ENCODE data around the gene IL1A. TPM values are rescaled to one million over a fixed set of nuclear protein-coding genes. Genes with fewer than 3 reads are reported as not detected.

The IL1A gene
- total and polyA plus RNA-seq, 10 of the 15 experiments (the other 5 are each of a cell fraction or from before 2014, with no cell fraction given) = 0.10 to 8.7 (median 6.9) TPM

GRCh38 chr2:112755444-112755843 is 28.8 kb downstream of the IL1A start:
- H3K9me3 ChIP-seq (replicated peaks; ENCODE audit: control insufficient read depth, insufficient read depth, low read length) = no peaks in the 10 kb centered on the region
- DNase-seq (ENCODE audit: low read depth, low spot score) (no peak), ATAC-seq (no peak), FAIRE-seq (no peak)
- no peak for TF ChIP-seq RELB (IDR thresholded peaks at IDR 0.05; ENCODE audit: low read depth)
- no TSS peak for BruUV-seq (replicated peaks)
- H3K79me2 ChIP-seq (ENCODE audit: control insufficient read depth, insufficient read depth, low read length) = no peaks in the 10 kb centered on the region; the same call in none of the 2 replicates
- CTCF ChIA-PET = interaction anchor here (0.7 to 17.7 kb wide), 5 partner anchors 66 to 187 kb away, joined by 3 to 496 read pairs (median 5); no protein-coding TSS in a partner anchor
- H3K36me3 ChIP-seq (ENCODE audit: control insufficient read depth in 2 of 2, insufficient read depth in 2 of 2, low read length in 1 of 2) = peaks cover 4 to 26% of the 10 kb centered on the region in 2 experiments
- no peaks in the 10 kb centered on the region for H3K27me3 ChIP-seq (replicated peaks in 1 of 2; ENCODE audit: control insufficient read depth in 2 of 2, insufficient read depth in 2 of 2, low read length in 1 of 2)
- intact Hi-C loops (cut with micrococcal nuclease; ENCODE audit: unreplicated experiment) = no loop called here
- SMC1A ChIA-PET (ENCODE audit: uncharacterized antibody, unreplicated experiment) = interaction anchor here (1.3 to 10.4 kb wide), 4 partner anchors 9 to 187 kb away, joined by 5 to 362 read pairs (median 21); partner anchors contain the start of gene CKAP2L
- no peak overlapping the region for H2AFZ ChIP-seq (ENCODE audit: control insufficient read depth, low read depth, low read length)
- 69% methylated on average over 4 of the region's 4 CpGs for WGBS (ENCODE audit: insufficient coverage, insufficient replicate concordance, low lambda C conversion rate, missing lambda C conversion rate)
- H4K20me1 ChIP-seq (ENCODE audit: control insufficient read depth, insufficient read depth) = no peaks in the 10 kb centered on the region
- POLR2A ChIA-PET = interaction anchor here (0.6 to 1.5 kb wide), 5 partner anchors 27 to 851 kb away, joined by 3 to 4 read pairs (median 3); no protein-coding TSS in a partner anchor
- H3K27ac ChIP-seq (ENCODE audit: control insufficient read depth, insufficient read depth) = no peak overlapping the region
- H3K9ac ChIP-seq (ENCODE audit: control insufficient read depth, insufficient read depth, low read length) = no peak overlapping the region
- no peaks in the 10 kb centered on the region for H3K4me1 ChIP-seq (ENCODE audit: control insufficient read depth, insufficient read depth, low read length)
- no peak overlapping the region for H3K4me3 ChIP-seq
- no peak overlapping the region for H3K4me2 ChIP-seq (ENCODE audit: control insufficient read depth, insufficient read depth)
- in situ Hi-C loops (cut with MboI) = no loop called here
- RAD21 ChIA-PET (ENCODE audit: unreplicated experiment) = interaction anchor here (0.7 to 10.0 kb wide), 6 partner anchors 26 to 186 kb away, joined by 3 to 281 read pairs (median 4); no protein-coding TSS in a partner anchor

- Histone ChIP-seq H3K79me2 (ENCODE audit: control insufficient read depth, insufficient read depth, low read length) (peaks cover 3% of the 10 kb centered on the region), H3K27me3 (replicated peaks in 1 of 2; ENCODE audit: control insufficient read depth in 2 of 2, insufficient read depth in 2 of 2, low read length in 1 of 2) (no peaks in the 10 kb centered on the region), H3K9ac (ENCODE audit: control insufficient read depth, insufficient read depth, low read length) (no peak overlapping the region), H3K27ac (ENCODE audit: control insufficient read depth, insufficient read depth) (no peak overlapping the region), H3K36me3 (ENCODE audit: control insufficient read depth in 2 of 2, insufficient read depth in 2 of 2, low read length in 1 of 2) (peaks cover 7 to 29% of the 10 kb centered on the region in 2 experiments), H3K4me3 (no peak overlapping the region), H3K4me1 (ENCODE audit: control insufficient read depth, insufficient read depth, low read length) (no peaks in the 10 kb centered on the region), H2AFZ (ENCODE audit: control insufficient read depth, low read depth, low read length) (peak overlapping the region; percentile 33; the same call in 1 of the 2 replicates), H4K20me1 (ENCODE audit: control insufficient read depth, insufficient read depth) (no peaks in the 10 kb centered on the region), H3K4me2 (ENCODE audit: control insufficient read depth, insufficient read depth) (no peak overlapping the region), H3K9me3 (replicated peaks; ENCODE audit: control insufficient read depth, insufficient read depth, low read length) (no peaks in the 10 kb centered on the region)
- DNase-seq (ENCODE audit: low read depth, low spot score) (no peak), FAIRE-seq (no peak), ATAC-seq (no peak)
- WGBS (ENCODE audit: insufficient coverage, insufficient replicate concordance, low lambda C conversion rate, missing lambda C conversion rate) = 95% methylated on average over 1 of the region's 1 CpG
- intact Hi-C loops (cut with micrococcal nuclease; ENCODE audit: unreplicated experiment) = no loop called here
- SMC1A ChIA-PET (ENCODE audit: uncharacterized antibody, unreplicated experiment) = interaction anchor here (0.8 to 10.4 kb wide), 5 partner anchors 10 to 187 kb away, joined by 3 to 362 read pairs (median 5); partner anchors contain the start of gene CKAP2L
- in situ Hi-C loops (cut with MboI) = loop anchor here (5.0 kb wide), 2 partner anchors 123 to 183 kb away; no protein-coding TSS in a partner anchor
- RAD21 ChIA-PET (ENCODE audit: unreplicated experiment) = interaction anchor here (0.7 to 10.0 kb wide), 5 partner anchors 27 to 187 kb away, joined by 3 to 281 read pairs (median 5); no protein-coding TSS in a partner anchor
- CTCF ChIA-PET = interaction anchor here (1.3 to 17.7 kb wide), 4 partner anchors 67 to 188 kb away, joined by 3 to 496 read pairs (median 197); no protein-coding TSS in a partner anchor
- TF ChIP-seq SPI1 (IDR thresholded peaks at IDR 0.05; ENCODE audit: borderline replicate concordance, insufficient read depth, low read depth, low read length) (peak; percentile 33; the same call in 1 of the 2 replicates), SMAD1 (IDR thresholded peaks at IDR 0.05; ENCODE audit: low read depth, partially characterized antibody) (no peak)
- BruUV-seq (replicated peaks) = no TSS peak
- POLR2A ChIA-PET = interaction anchor here (0.8 to 3.6 kb wide), 5 partner anchors 9 to 131 kb away, joined by 3 to 17 read pairs (median 3); partner anchors contain the start of gene CKAP2L
Measured at GRCh38 chr2:112754564-112754963, 29.7 kb downstream of the IL1A start.

Measured in GM12878 (cell line).